ENCODE results near the gene GNGT1. TPM values are rescaled to one million over a fixed set of nuclear protein-coding genes. Genes with fewer than 3 reads are reported as not detected.

GNGT1 gene
- polyA plus RNA-seq, 1 donor (not counting 4 experiments of a cell fraction or from before 2014, with no cell fraction given): not detected

DNA sequence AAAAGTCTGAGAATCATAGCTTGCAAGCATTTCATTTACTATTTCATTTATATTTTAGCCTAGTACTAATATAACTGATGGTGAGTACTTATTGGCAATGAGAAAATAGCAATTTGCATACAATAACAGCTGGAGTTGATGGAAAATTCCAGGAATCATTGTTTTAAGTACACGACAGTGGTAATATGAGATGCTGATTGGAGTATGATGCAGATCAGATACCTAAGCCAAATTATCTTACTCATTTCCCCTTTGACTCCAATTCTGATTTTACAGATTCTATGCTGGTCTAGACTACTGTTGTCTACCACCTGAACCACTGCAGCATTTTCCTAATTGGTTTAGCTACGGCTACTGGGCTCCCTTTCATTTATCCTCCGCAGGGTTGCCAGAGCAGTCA lies 51.8 kb downstream of the GNGT1 start:
- Histone ChIP-seq H3K4me3 (ENCODE audit: control insufficient read depth in 2 of 3, extremely low read depth in 1 of 3, insufficient read depth in 2 of 3, low read depth in 1 of 3, low read length in 3 of 3) (no peak overlapping the region), H3K4me2 (ENCODE audit: control insufficient read depth, extremely low read depth, insufficient read depth, low read depth, low read length) (no peak overlapping the region), H3K27me3 (ENCODE audit: control insufficient read depth, extremely low read depth, insufficient read depth, low read length) (no peaks in the 10 kb centered on the region), H3K9me1 (ENCODE audit: control insufficient read depth, extremely low read depth, insufficient read depth, low read length) (no peaks in the 10 kb centered on the region), H4K20me1 (ENCODE audit: control insufficient read depth, extremely low read depth, insufficient read depth, low read length) (no peaks in the 10 kb centered on the region), H3K27ac (ENCODE audit: control insufficient read depth, insufficient read depth, low read length) (no peak overlapping the region), H3K36me3 (ENCODE audit: control insufficient read depth in 2 of 2, extremely low read depth in 1 of 2, insufficient read depth in 2 of 2, low read length in 2 of 2) (no peaks in the 10 kb centered on the region), H3K79me2 (ENCODE audit: control insufficient read depth, insufficient read depth, low read length) (no peaks in the 10 kb centered on the region), H3K4me1 (ENCODE audit: control insufficient read depth, extremely low read depth, insufficient read depth, low read length) (no peaks in the 10 kb centered on the region), H3K9ac (ENCODE audit: control insufficient read depth, extremely low read depth, insufficient read depth, low read length) (no peak overlapping the region), H2AFZ (ENCODE audit: control insufficient read depth, low read length) (no peak overlapping the region), H3K9me3 (ENCODE audit: control insufficient read depth, low read depth, low read length) (no peaks in the 10 kb centered on the region)
- FAIRE-seq (no peak), DNase-seq (ENCODE audit: low read depth, low spot score) (no peak)
- dilution Hi-C loops (cut with MboI; ENCODE audit: extremely low pct_ligation_motif_present, low sequenced_read_pairs): no loop called here
- TF ChIP-seq, protein P1, sequence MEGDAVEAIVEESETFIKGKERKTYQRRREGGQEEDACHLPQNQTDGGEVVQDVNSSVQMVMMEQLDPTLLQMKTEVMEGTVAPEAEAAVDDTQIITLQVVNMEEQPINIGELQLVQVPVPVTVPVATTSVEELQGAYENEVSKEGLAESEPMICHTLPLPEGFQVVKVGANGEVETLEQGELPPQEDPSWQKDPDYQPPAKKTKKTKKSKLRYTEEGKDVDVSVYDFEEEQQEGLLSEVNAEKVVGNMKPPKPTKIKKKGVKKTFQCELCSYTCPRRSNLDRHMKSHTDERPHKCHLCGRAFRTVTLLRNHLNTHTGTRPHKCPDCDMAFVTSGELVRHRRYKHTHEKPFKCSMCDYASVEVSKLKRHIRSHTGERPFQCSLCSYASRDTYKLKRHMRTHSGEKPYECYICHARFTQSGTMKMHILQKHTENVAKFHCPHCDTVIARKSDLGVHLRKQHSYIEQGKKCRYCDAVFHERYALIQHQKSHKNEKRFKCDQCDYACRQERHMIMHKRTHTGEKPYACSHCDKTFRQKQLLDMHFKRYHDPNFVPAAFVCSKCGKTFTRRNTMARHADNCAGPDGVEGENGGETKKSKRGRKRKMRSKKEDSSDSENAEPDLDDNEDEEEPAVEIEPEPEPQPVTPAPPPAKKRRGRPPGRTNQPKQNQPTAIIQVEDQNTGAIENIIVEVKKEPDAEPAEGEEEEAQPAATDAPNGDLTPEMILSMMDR (optimal IDR thresholded peaks at IDR 0.05 in 1 of 3, IDR thresholded peaks at IDR 0.05 in 1 of 3, conservative IDR thresholded peaks at IDR 0.05 in 1 of 3; ENCODE audit: extremely low read depth in 1 of 3, insufficient read depth in 2 of 3, low read length in 3 of 3): no peak

- TF ChIP-seq EZH2 (IDR thresholded peaks at IDR 0.05; ENCODE audit: low read length): no peak
- TF ChIP-seq, protein P1 (optimal IDR thresholded peaks at IDR 0.05 in 1 of 3, IDR thresholded peaks at IDR 0.05 in 1 of 3, conservative IDR thresholded peaks at IDR 0.05 in 1 of 3; ENCODE audit: extremely low read depth in 1 of 3, insufficient read depth in 2 of 3, low read length in 3 of 3): no peak
Observed at GRCh38 chr7:93958651-93959050, 52.3 kb downstream of the GNGT1 start.

More at GRCh38 chr7:93958651-93959050, 52.3 kb downstream of the GNGT1 start:
- no peak overlapping the region for H3K4me3 ChIP-seq (ENCODE audit: control insufficient read depth in 2 of 3, extremely low read depth in 1 of 3, insufficient read depth in 2 of 3, low read depth in 1 of 3, low read length in 3 of 3)
- no peaks in the 10 kb centered on the region for H3K27me3 ChIP-seq (ENCODE audit: control insufficient read depth, extremely low read depth, insufficient read depth, low read length)
- no peak for DNase-seq (ENCODE audit: low read depth, low spot score)
- H3K4me1 ChIP-seq (ENCODE audit: control insufficient read depth, extremely low read depth, insufficient read depth, low read length): no peaks in the 10 kb centered on the region
- H3K79me2 ChIP-seq (ENCODE audit: control insufficient read depth, insufficient read depth, low read length): no peaks in the 10 kb centered on the region
- dilution Hi-C loops (cut with MboI; ENCODE audit: extremely low pct_ligation_motif_present, low sequenced_read_pairs): no loop called here
- FAIRE-seq: no peak
- no peak overlapping the region for H3K9ac ChIP-seq (ENCODE audit: control insufficient read depth, extremely low read depth, insufficient read depth, low read length)
- H3K9me1 ChIP-seq (ENCODE audit: control insufficient read depth, extremely low read depth, insufficient read depth, low read length): no peaks in the 10 kb centered on the region
- H3K9me3 ChIP-seq (ENCODE audit: control insufficient read depth, low read depth, low read length): no peaks in the 10 kb centered on the region
- H2AFZ ChIP-seq (ENCODE audit: control insufficient read depth, low read length): no peak overlapping the region
- no peaks in the 10 kb centered on the region for H4K20me1 ChIP-seq (ENCODE audit: control insufficient read depth, extremely low read depth, insufficient read depth, low read length)
- H3K4me2 ChIP-seq (ENCODE audit: control insufficient read depth, extremely low read depth, insufficient read depth, low read depth, low read length): no peak overlapping the region
- no peak overlapping the region for H3K27ac ChIP-seq (ENCODE audit: control insufficient read depth, insufficient read depth, low read length)
- H3K36me3 ChIP-seq (ENCODE audit: control insufficient read depth in 2 of 2, extremely low read depth in 1 of 2, insufficient read depth in 2 of 2, low read length in 2 of 2): no peaks in the 10 kb centered on the region

Small RNA genes within 50 kb of the gene (small RNA-seq; reads per million reads assigned to genes)
- 0 reads per million in 3 experiments for gene AC002076.2 (ENCODE audit: insufficient read length in 3 of 3, low read depth in 3 of 3, low replicate concordance in 1 of 3)

Other genes starting within 250 kb of the GNGT1 start
- gene TFPI2, start 15.8 kb upstream of the GNGT1 start, polyA plus RNA-seq: 46.0 to 138 TPM (median 87.2 TPM) in 3 replicates
- gene GNG11, start 15.2 kb downstream of the GNGT1 start, polyA plus RNA-seq: 0.23 to 1.0 TPM (median 0.63 TPM) in 3 replicates
- gene BET1, start 97.8 kb downstream of the GNGT1 start, polyA plus RNA-seq: 17.4 to 38.1 TPM (median 21.0 TPM) in 3 replicates

All from keratinocyte (primary cell).